Urothelium cell line (cell line): ENCODE data around the gene CAMKMT.

ENCODE experiments used
- DNase-seq: peaks from one replicate; pipeline ENCODE4 v3.0.0; 2011; ENCODE audit warnings: low spot score, mixed read lengths
- FAIRE-seq: peaks from 2 replicates; lab custom pipeline; 2011; peaks lifted over from hg19 to GRCh38; lab: Jason Lieb, UNC

The CAMKMT gene

DNA sequence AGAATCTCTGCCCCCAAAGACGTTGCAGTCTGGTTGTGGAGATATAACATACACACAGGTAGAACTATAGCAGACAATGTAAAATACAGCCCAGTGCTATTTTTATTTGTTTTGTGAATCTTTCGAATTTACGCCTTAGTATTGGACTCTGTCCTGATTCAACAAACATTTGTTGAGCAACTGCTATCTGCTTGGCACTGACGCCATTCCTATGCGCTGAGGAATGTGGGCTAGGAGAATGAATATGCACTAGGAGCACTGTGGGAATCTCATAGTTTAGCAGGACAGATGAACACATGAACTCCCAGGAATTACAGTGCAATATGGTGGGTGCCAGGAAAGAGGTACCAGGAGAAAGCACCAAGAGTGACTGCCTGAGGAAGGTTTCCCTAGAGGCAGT is 398.1 kb downstream of the CAMKMT start:
- DNase-seq, result no peak
- FAIRE-seq, result no peak

DNA sequence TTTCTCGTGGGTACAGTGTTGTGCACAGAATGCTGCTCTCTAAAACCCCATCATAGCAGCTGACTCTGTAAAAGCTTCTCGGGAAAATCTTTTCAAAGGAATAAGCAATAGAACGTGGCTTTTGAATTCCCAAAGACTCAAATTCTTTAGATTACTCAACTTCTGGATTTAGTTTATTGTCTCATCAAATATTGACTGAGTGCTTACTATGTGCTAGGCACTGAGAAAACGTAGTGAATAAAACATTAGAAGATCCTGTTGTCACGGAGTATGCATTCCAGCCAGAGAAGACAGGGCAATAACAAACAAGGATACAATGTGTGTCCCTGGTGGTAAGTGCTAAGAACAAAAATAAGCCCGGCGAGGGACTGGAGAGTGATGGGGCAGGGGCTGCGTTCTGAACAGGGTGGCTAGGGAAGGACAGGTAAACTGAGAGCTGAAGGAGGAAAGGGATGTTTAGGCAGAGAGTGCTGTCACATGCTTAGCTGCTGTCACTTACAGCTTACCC is 401.6 kb downstream of the CAMKMT start:
- DNase-seq, result no peak
- FAIRE-seq, result peak; percentile 55

DNA sequence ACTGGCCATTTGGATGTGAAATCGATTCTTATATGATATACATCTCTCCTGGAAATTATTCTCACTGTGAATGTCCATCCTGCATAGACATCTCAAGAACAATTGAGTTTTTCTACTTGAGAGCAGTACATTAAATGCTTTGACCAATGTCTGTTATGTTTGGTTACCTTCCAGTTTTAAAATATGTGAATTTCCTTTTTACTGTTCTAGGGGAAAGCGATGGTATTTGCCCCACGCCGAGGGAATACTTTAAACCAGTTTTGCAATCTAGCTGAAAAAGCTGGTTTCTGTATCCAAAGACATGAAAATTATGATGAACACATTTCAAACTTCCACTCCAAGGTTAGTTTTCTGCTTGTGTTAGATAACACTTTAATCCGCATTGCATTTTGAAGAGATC is 404.5 kb downstream of the CAMKMT start:
- DNase-seq, result no peak
- no peak for FAIRE-seq

GRCh38 chr2:44766777-44767176 is 405.0 kb downstream of the CAMKMT start:
- FAIRE-seq, result no peak

DNA sequence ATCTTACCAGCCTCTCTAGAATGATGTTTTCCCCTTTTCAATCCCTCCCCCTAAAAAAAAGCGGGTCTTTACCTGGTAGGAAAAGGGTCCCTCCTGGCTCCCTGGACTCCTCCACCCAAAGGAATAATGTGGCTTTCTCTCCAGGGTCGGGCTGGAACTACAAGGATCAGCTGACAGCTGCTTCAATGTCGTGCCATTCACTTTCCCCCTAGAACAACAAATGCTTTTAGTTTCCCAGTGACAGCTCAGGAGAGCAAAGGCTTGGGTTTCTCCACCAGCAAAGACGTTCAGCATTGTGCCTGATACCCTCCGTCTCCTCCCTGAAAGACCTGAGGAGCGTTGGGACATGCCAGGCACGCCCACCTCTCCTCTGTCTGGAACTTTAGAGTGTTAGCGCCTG is 405.9 kb downstream of the CAMKMT start:
- no peak for FAIRE-seq
- no peak for DNase-seq

More at GRCh38 chr2:44766777-44767176, 405.0 kb downstream of the CAMKMT start:
- no peak for DNase-seq

DNA sequence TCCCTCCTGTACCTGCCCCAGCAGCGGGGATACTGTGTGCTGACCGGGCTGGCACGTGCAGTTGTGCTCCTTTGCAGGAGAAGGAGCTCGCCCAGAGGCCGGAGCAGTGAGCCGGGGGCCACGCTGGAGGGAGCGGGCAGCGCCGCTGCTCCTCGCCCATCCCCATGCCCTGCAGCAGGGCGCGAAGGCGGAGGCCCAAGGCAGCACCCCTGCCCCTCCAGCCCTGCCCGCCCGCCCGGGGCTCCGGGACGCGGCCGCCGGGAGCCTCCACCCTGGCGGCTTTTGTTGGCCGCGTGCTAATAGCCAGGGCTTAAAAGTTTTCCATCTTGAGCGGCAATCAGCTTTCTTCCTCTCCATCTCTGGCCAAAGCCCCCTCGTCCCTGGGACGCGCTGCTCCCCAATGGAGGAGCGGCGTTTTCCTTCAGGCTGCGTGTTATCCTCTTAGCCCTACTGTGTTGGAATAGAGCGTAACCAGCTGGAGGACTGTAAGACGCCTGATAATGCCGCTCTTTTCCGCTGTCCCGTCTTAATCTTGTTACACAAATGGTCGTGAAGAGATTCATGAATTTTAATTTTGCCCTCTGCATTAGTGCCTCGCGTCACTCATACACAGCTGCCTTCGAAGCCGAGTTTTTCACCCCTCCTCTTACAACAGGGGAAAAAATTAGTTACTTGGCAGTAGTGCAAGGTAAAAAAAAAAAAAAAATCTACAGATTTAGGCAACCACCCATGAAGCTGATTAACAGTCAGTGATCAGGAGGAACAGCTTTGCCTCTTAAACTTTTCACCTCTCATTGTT is 406.9 kb downstream of the CAMKMT start:
- DNase-seq (no peak), FAIRE-seq (no peak)

DNA sequence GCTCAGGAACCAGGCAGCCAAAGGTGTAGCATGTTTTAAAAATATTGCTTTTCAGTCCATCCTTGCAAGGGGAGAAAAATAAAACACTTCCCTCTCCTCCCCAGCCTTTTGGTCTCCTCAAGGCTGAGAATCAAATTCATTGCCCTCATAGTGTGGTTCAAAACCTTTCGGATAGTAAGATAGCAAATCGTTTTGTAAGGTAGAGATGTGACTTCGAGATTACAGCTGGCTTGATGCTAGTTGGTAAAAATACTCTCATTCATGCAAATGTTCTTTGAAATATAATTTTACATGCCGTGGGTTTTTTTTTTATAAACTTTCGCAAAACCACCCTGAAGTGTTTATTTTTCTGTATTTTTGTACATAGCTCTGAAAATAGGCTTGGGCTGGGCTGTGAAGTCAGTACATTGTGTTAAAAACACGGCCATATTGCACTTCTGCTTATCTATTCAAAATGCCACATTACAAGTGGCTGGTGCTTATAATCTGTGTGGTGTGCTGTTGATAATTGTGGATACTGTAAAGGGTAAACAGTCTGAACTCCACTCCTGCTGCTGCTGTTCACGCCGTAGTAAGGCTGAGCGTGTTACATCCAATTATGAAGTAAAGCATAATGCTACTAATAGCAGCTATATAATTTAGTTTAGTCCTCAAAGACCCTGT is 407.7 kb downstream of the CAMKMT start:
- peak; percentile 37 for FAIRE-seq
- DNase-seq, result no peak

DNA sequence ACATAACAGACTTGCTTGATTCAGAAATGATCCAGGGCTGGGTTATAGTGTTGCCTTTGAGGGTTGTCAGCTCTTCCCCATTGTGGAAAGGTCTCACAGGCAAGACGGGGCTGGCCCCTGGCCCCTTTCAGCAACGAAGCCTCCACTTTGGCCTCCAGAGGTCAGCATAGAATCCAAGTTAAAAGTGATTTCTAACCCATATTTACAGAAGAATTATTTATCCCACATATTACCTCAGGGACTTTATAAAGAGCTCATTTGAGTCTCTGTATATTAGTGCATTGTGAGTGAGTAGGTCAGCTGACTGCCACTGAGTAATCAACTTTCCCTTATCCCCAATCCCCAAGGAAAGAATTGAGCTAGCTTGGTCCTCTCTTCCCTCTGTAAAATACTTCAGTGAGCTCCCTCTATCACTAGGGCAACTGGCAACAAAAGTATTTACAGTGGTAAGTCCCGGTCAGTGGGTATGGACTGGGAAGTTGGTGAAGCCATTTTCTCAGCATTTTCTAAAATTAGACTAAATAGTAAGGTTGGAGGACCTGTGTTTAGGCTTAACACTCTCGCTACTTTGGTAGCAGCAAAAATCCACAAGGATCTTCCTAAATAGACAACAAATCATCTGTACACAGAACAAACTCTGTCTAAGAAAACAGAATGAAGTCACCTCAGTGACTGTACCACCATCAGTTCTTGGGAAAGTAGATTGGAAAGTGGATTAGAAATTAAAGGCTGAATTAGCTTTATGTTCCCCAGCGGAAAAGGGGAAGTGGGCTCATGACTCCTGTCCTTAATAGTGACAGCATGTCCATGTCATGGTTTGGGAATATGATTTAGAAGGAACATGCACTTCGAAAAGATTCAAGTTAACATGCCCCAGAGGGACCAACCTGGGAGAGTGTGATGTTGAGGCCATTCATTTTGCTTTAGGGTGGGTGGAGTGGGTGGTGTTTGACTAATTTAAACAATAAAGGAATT is 408.8 kb downstream of the CAMKMT start:
- FAIRE-seq (no peak), DNase-seq (no peak)

DNA sequence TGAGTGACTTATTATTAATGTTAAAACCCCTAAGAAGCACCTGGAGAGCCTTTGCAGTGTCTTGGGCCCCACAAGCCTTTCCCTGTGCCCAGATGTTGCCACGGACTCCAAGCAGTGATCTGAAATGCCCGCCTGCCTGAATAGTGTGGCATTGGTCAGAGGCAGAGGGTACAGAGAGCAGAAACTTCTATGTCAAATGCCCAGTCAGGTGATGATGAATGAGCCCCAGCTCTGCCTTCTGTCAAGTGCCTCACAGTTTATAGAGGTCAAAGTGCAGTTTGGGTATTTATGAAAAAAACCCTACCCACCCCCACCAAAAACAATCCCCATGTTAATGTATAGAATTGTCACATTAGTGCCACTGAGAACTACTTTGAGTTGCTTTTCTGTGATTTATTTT is 409.8 kb downstream of the CAMKMT start:
- DNase-seq (no peak), FAIRE-seq (no peak)

- FAIRE-seq (no peak), DNase-seq (no peak)
Observed at GRCh38 chr2:44772131-44772530, 410.4 kb downstream of the CAMKMT start.

GRCh38 chr2:44772669-44773378 is 411.1 kb downstream of the CAMKMT start:
- peak; percentile 67 for FAIRE-seq
- DNase-seq, result no peak

GRCh38 chr2:44774826-44775492 is 413.2 kb downstream of the CAMKMT start:
- FAIRE-seq, result no peak
- peak; percentile 21 for DNase-seq

- FAIRE-seq (no peak), DNase-seq (no peak)
Observed at GRCh38 chr2:44777036-44777435, 415.3 kb downstream of the CAMKMT start.

GRCh38 chr2:44777537-44777936 is 415.8 kb downstream of the CAMKMT start:
- DNase-seq, result no peak
- no peak for FAIRE-seq

GRCh38 chr2:44778221-44778654 is 416.5 kb downstream of the CAMKMT start:
- DNase-seq (no peak), FAIRE-seq (no peak)

DNA sequence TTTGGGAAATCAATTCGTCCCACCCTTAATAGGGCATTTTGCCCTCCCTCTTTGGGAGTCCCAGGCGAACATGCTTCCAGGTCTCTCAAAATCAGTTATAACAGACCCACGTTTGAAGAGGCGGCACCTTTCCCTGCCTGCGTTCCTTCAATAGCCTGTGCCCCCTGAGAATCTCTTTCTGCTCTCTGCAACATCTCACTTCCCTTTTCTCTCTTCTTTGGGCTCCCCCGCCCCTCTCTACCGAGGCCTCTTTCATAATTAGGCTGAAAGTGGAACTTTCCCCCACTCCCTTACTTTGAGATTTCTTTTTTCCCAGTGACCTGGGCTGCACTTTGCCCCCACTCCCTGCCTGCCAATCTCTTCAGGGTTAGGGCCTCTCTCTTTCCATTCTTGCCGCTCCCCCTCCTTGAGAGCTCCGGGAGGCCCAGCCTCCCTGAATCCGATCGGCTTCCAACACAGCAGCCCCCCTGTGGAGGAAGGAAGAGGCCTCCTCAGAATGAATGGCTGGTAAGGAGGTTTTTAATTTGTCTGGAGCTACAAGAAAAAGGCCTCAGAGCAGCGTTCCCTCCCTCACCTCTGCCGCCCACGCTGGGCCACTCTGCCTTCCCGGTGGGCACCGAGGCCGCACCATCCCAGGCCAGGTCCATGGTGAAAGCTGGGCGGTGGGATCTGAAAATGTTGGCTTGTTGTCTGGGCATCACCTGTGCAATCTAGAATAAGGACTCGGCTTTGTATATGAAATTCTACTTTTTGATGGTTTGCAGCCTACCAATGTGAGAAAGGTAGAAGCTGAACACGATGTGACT is 417.1 kb downstream of the CAMKMT start:
- no peak for DNase-seq
- no peak for FAIRE-seq

GRCh38 chr2:44779793-44780192 is 418.0 kb downstream of the CAMKMT start:
- DNase-seq (no peak), FAIRE-seq (no peak)

GRCh38 chr2:44780406-44780805 is 418.7 kb downstream of the CAMKMT start:
- FAIRE-seq, result no peak

GRCh38 chr2:44785433-44785832 is 423.7 kb downstream of the CAMKMT start:
- DNase-seq, result no peak
- FAIRE-seq, result no peak

More at GRCh38 chr2:44780406-44780805, 418.7 kb downstream of the CAMKMT start:
- no peak for DNase-seq
